HG02642 (cell line): ENCODE results near the gene DYNC1H1.
A peak's percentile ranks its signal among the peaks of the same experiment; 100 is the strongest.
"Not testable (repeated sequence)": the region's sequence is repeated elsewhere in the genome, so short reads cannot be mapped to it uniquely, and the experiment has no call there.

Experiments
- ATAC-seq: cut with Tn5 transposase; IDR thresholded peaks from one replicate; pipeline ENCODE4 v1.9.1; 2021; ENCODE audit warnings: mild to moderate bottlenecking; ENCODE audit not compliant: unreplicated experiment, poor library complexity

The DYNC1H1 gene

GRCh38 chr14:101962503-101962874, 1.9 kb upstream of the DYNC1H1 start:
- ATAC-seq: no peak

GRCh38 chr14:101963052-101963451, 1.3 kb upstream of the DYNC1H1 start:
- ATAC-seq: no peak

GRCh38 chr14:101963656-101964296, 597 bp upstream of the DYNC1H1 start:
- no peak for ATAC-seq

GRCh38 chr14:101965181-101965544, 790 bp downstream of the DYNC1H1 start:
- peak; percentile 38 for ATAC-seq

GRCh38 chr14:101965770-101966722, 1.7 kb downstream of the DYNC1H1 start:
- no peak for ATAC-seq

- ATAC-seq: no peak
These were observed 2.4 kb downstream of the DYNC1H1 start for GRCh38 chr14:101966742-101967141.

- no peak for ATAC-seq
These were observed 3.8 kb downstream of the DYNC1H1 start for GRCh38 chr14:101968186-101968585.

- no peak for ATAC-seq
These were observed 5.1 kb downstream of the DYNC1H1 start for GRCh38 chr14:101969481-101969880.

- ATAC-seq: no peak
These were observed 6.5 kb downstream of the DYNC1H1 start for GRCh38 chr14:101970830-101971400.

GRCh38 chr14:101971458-101971857, 7.1 kb downstream of the DYNC1H1 start:
- ATAC-seq: not testable (repeated sequence)

- ATAC-seq: no peak
These were observed 7.9 kb downstream of the DYNC1H1 start for GRCh38 chr14:101972126-101972866.

GRCh38 chr14:101973356-101973755, 9.0 kb downstream of the DYNC1H1 start:
- no peak for ATAC-seq

GRCh38 chr14:101975231-101975630, 10.9 kb downstream of the DYNC1H1 start:
- ATAC-seq: no peak

- ATAC-seq: no peak
These were observed 13.1 kb downstream of the DYNC1H1 start for GRCh38 chr14:101977311-101978071.

GRCh38 chr14:101979666-101980065, 15.3 kb downstream of the DYNC1H1 start:
- no peak for ATAC-seq

GRCh38 chr14:101980251-101980650, 15.9 kb downstream of the DYNC1H1 start:
- ATAC-seq: no peak

- ATAC-seq: peak; percentile 84
These were observed 16.3 kb downstream of the DYNC1H1 start for GRCh38 chr14:101980700-101981099.

- no peak for ATAC-seq
These were observed 18.2 kb downstream of the DYNC1H1 start for GRCh38 chr14:101982621-101983020.

- ATAC-seq: not testable (repeated sequence)
These were observed 20.5 kb downstream of the DYNC1H1 start for GRCh38 chr14:101984831-101985230.

GRCh38 chr14:101985957-101986356, 21.6 kb downstream of the DYNC1H1 start:
- no peak for ATAC-seq
